Right cardiac atrium (tissue), 5 donors: ENCODE data around the gene PLS1. TPM values are rescaled to one million over a fixed set of nuclear protein-coding genes. Genes with fewer than 3 reads are reported as not detected.

ENCODE experiments used
- ATAC-seq, 2 donors: fragments of 200-7000 bp; cut with Tn5 transposase; one replicate each; pipeline versions ENCODE4 v1.8.0 to v1.9.1; 2020; ENCODE audit warnings: moderate library complexity in 2 of 2, mild to moderate bottlenecking in 1 of 2
- DNase-seq, 3 donors: peaks; one replicate each; pipeline ENCODE4 v3.0.0-alpha.2; 2020
- H3K27ac ChIP-seq: one replicate; pipeline ENCODE4 v1.5.1; 2013; ENCODE audit warnings: mild to moderate bottlenecking, low read length, control low read depth, moderate library complexity
- H3K27me3 ChIP-seq: one replicate; pipeline ENCODE4 v1.6.1; 2013; ENCODE audit not compliant: control insufficient read depth, insufficient read depth
- H3K4me1 ChIP-seq: one replicate; pipeline ENCODE4 v1.6.1; 2013; ENCODE audit warnings: low read length; ENCODE audit not compliant: control insufficient read depth, insufficient read depth
- H3K4me3 ChIP-seq: one replicate; pipeline ENCODE4 v1.5.1; 2013; ENCODE audit warnings: low read length, control low read depth
- H3K9me3 ChIP-seq: one replicate; pipeline ENCODE4 v1.6.1; 2013; ENCODE audit warnings: low read length; ENCODE audit not compliant: control insufficient read depth
- WGBS: extraction: QIAGEN DNeasy Blood & Tissue Kit; methylation state at CpG from one replicate; pipeline ENCODE4 v1.1.7; 2013; 5-methylcytosine and 5-hydroxymethylcytosine counted together
- intact Hi-C, 4 donors: fragments of 100-400 bp; cut with DNase I; formaldehyde crosslinking; loops; one replicate each; pipeline versions ENCODE4 v1.11.0 to v1.14.0; 2022 to 2023
- polyA plus RNA-seq: library from polyadenylated mRNA; stranded (reverse); fragments of 200-250 nt; gene quantifications from one replicate; pipeline ENCODE4 v1.2.3, GENCODE V29; 2013
- total RNA-seq, 4 donors: library from RNA; stranded (reverse); fragmentation: NEBNext Ultra II Directional; extraction: Animal tissue kit (Norgen Biotek cat#: 25700); gene quantifications; one replicate each; pipeline ENCODE4 v1.2.1, GENCODE V29; 2021
- donor health status: healthy with polysubstance abuse.
- donor health status: DM: no; HTN: yes; CAD: no.
- donor health status: DM: no; HTN: no; CAD: no.
- donor health status: DM: no; HTN: yes; CAD: no; lungs with severe emphysema.
- donor health status: DM: yes; HTN: yes; CAD: no.

The PLS1 gene
- total and polyA plus RNA-seq, 5 donors = 0.66 to 2.4 (median 1.3) TPM

DNA sequence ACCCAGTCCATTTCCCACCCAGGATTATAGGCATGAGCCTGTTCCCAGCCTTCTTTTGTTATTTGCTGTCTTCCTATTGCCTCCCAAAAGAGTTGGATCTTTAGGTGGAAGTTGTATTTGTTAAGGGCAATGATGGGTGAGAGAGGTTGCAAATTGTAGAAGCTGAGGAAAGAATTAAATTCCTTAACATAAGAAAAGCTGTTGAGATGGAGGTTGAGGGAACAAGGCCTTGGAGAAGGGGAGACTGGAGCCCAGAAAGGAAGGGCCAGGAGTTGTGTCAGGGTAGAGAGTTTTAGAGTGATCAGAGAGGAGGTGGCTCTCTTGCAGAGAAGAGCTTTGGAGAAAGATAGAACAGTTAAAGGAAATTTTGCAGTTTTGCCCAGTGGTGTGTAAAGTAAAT, 46.8 kb downstream of the PLS1 start:
- no peak for ATAC-seq
- no peaks in the 10 kb centered on the region for H3K27me3 ChIP-seq
- H3K9me3 ChIP-seq = no peaks in the 10 kb centered on the region
- intact Hi-C loops = no loop called here
- no peaks in the 10 kb centered on the region for H3K4me1 ChIP-seq
- H3K4me3 ChIP-seq = no peak overlapping the region
- no peak overlapping the region for H3K27ac ChIP-seq
- DNase-seq = no peak

DNA sequence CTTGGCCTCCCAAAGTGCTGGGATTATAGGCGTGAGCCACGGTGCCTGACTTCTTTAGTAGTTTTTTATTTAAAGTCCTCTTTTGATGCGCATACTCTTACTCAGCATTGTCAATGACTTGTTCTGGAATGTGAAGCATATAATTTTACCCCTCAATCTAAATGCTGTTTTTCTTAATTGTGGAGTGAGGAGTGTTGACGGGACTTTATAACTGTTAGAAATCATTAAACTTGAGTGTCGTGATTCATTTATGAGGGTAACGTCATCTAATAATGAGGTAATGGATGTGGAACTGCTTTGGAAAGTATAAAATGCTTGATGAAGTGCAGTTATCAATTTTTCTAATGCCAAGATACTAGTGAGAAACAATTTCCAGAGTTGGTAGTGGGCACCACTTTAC, 48.3 kb downstream of the PLS1 start:
- Histone ChIP-seq H3K4me1 (no peaks in the 10 kb centered on the region), H3K4me3 (no peak overlapping the region), H3K9me3 (no peaks in the 10 kb centered on the region), H3K27me3 (no peaks in the 10 kb centered on the region), H3K27ac (no peak overlapping the region)
- 77% methylated on average over 6 of the region's 6 CpGs for WGBS
- intact Hi-C loops = no loop called here
- DNase-seq (no peak), ATAC-seq (no peak)

DNA sequence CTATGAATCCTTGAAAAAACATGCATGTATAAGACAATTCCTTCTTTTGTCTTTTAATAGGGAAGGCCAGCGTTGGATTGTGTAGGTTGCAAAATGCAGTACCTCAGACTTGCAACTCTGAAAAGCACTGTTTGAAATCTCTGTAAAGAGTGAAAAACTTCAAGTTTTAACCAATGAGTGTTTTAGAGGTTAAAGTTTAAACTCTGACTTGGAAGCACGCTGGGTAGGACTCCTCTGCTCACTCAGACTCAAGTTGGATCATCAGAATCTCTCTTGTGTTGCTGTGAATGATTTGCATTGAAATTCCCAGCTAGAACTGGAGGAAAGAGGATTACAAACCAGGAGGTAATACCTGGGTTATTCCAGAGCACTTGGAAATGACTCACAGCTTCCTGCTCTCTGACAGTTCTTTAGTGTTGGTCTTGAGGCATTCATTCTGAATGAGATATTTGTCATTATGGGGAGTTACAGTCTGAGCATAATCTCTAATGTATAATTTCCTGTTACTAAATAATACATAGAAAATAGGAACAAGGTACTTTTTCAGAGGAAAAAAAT, 49.1 kb downstream of the PLS1 start:
- H3K27ac ChIP-seq = no peak overlapping the region
- H3K4me3 ChIP-seq = no peak overlapping the region
- no peak for DNase-seq
- no peaks in the 10 kb centered on the region for H3K9me3 ChIP-seq
- no peaks in the 10 kb centered on the region for H3K27me3 ChIP-seq
- H3K4me1 ChIP-seq = no peaks in the 10 kb centered on the region
- intact Hi-C loops = no loop called here
- WGBS = 68% methylated on average over 2 of the region's 2 CpGs
- no peak for ATAC-seq

DNA sequence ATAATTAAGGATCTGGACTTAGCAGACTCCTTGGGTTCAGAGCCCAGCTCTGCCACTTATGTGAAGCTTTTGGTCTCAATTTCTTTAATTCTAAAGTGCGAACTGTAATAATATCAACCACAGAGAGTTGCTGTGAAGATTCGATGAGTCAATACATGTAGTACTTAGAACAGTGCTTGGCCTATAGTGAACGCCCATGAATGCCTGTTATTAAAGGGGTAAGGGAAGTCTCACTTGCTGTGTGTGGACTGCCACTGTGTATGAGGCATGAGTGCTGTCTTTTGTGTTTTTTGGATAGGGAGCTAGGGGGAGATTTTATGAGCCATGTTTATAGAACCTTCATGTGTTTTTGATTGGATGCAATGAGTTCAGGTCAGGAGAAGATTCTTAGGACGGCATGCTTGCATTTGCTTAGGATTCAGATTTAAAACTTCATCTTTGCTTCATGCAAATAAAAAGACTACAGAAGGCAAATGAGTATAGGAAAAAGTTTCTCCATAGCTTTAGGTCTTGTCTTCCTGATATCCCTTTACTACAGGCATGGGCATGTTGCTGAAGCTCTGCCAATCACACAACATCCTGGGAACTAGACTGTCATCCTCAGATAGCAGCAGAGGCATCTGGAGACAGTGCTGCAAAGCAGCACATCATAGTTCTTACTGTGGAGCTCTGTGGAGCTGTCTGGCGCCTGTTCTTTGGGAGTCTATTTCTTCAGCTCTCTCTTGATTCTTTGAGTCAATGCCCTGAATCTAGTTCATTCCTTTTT, 50.0 kb downstream of the PLS1 start:
- no peak overlapping the region for H3K4me3 ChIP-seq
- H3K27ac ChIP-seq = no peak overlapping the region
- intact Hi-C loops = no loop called here
- no peak for DNase-seq
- peaks cover 2% of the 10 kb centered on the region for H3K4me1 ChIP-seq
- no peak for ATAC-seq
- H3K9me3 ChIP-seq = no peaks in the 10 kb centered on the region
- H3K27me3 ChIP-seq = no peaks in the 10 kb centered on the region
- 89% methylated on average over 5 of the region's 5 CpGs for WGBS

DNA sequence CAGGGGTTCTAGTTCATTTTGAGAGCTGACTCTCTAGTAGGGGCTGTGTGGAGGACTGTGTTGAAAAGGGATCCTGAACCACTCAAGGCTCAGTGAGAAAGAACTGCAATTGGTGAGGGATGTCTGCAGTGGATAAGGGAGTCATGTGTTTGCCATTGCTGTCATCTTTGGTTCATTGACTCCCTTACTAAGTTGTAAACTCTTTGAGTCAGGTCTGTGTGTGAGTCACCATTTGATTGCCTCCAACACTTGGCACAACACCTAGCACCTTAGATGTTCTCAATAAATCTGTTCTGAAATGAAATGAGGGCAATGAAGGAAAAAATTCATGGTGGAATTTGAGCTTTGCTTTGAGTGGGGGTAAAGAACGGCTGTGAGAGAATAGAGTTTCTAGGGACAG, 51.7 kb downstream of the PLS1 start:
- ATAC-seq (no peak), DNase-seq (no peak)
- 70% methylated on average over 1 of the region's 1 CpG for WGBS
- H3K4me1 ChIP-seq = peaks cover 2% of the 10 kb centered on the region
- no peaks in the 10 kb centered on the region for H3K9me3 ChIP-seq
- no peak overlapping the region for H3K4me3 ChIP-seq
- intact Hi-C loops = no loop called here
- no peaks in the 10 kb centered on the region for H3K27me3 ChIP-seq
- no peak overlapping the region for H3K27ac ChIP-seq

DNA sequence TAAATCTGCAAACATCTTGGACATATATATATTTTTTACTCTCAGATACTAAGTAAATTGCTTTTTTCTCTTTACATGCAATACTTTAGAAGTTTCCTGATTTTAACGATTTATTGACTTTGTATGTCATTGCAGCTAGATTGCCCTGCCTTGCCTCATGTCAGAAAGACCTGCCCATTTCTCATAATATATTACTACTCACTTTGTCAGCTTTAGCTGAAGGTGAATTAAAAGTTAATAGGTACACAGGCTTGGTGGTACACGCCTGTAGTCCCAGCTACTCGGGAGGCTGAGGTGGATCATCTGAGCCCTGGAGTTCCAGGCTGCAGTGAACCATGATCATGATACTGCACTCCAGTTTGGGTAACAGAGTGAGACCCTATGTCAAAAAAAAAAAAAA, 52.8 kb downstream of the PLS1 start:
- Histone ChIP-seq H3K27me3 (no peaks in the 10 kb centered on the region), H3K4me3 (no peak overlapping the region), H3K4me1 (peaks cover 2% of the 10 kb centered on the region), H3K9me3 (no peaks in the 10 kb centered on the region), H3K27ac (no peak overlapping the region)
- ATAC-seq (no peak), DNase-seq (no peak)
- WGBS = 96% methylated on average over 3 of the region's 3 CpGs
- intact Hi-C loops = no loop called here

DNA sequence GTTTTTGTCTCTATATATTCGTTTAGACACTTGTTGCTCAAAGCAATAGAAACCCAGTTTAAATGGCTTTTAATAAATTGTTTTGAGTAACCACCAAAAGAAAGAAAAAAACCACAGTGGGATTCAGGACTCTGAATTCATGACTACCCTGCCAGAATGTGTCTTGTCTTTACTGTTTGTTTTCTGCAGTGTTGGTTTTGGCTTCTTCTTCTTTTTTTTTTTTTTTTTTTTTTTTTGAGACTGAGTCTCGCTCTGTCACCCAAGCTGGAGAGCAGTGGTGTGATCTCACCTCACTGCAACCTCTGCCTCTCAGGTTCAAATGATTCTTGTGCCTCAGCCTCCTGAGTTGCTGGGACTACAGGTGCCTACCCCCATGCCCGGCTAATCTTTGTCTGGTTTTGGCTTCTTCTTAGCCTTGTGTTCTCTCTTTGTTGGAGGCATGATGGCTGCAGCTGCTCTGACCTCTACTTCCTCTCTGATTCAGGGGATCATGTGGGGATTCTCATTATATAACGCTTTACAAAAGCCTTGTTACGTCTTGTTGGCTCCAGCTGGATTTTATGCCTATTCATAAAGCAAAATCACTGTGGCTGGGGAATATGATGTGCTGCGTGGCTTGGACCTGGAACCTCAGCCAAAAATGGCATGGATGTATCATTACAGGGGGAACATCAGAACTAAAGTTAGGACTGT, 54.0 kb downstream of the PLS1 start:
- intact Hi-C loops = no loop called here
- Histone ChIP-seq H3K9me3 (no peaks in the 10 kb centered on the region), H3K4me3 (no peak overlapping the region), H3K4me1 (peaks cover 2% of the 10 kb centered on the region), H3K27me3 (no peaks in the 10 kb centered on the region), H3K27ac (no peak overlapping the region)
- WGBS = 41% methylated on average over 6 of the region's 6 CpGs
- ATAC-seq (no peak), DNase-seq (no peak)

GRCh38 chr3:142651711-142652110, 55.5 kb downstream of the PLS1 start:
- Histone ChIP-seq H3K4me1 (peaks cover 2% of the 10 kb centered on the region), H3K27ac (no peak overlapping the region), H3K4me3 (no peak overlapping the region), H3K9me3 (no peaks in the 10 kb centered on the region), H3K27me3 (no peaks in the 10 kb centered on the region)
- ATAC-seq = no peak
- intact Hi-C loops = no loop called here
- no peak for DNase-seq

DNA sequence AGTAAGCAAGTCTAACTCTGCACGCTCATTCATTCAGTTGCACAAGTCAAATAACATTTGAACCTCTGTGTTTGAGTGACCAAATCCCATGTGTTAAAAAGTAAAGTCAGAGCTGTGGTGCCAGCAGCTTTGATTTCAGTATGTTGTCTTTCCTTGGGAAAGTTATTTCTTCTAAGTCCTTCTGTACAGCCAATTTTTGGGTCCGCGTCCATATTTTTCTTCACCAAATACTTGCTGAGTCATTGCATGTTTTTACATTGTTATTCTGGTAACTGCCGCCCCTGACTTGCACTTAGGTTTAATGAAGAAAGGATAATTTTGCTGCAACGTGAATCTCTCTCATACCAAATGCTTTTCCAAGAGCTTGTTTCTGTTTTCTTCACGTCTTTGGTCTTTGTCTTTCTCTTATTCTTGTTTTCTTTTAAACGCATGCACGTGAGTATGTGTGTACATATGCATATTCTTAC, 56.7 kb downstream of the PLS1 start:
- Histone ChIP-seq H3K27ac (no peak overlapping the region), H3K9me3 (no peaks in the 10 kb centered on the region), H3K27me3 (no peaks in the 10 kb centered on the region), H3K4me3 (no peak overlapping the region), H3K4me1 (peaks cover 2% of the 10 kb centered on the region)
- intact Hi-C loops = no loop called here
- ATAC-seq (no peak), DNase-seq (no peak)
- 89% methylated on average over 8 of the region's 8 CpGs for WGBS

- intact Hi-C loops = no loop called here
- Histone ChIP-seq H3K9me3 (no peaks in the 10 kb centered on the region), H3K4me3 (no peak overlapping the region), H3K27me3 (no peaks in the 10 kb centered on the region), H3K4me1 (no peaks in the 10 kb centered on the region), H3K27ac (no peak overlapping the region)
- DNase-seq (no peak), ATAC-seq (no peak)
Observed at GRCh38 chr3:142656575-142656974, 60.4 kb downstream of the PLS1 start.

DNA sequence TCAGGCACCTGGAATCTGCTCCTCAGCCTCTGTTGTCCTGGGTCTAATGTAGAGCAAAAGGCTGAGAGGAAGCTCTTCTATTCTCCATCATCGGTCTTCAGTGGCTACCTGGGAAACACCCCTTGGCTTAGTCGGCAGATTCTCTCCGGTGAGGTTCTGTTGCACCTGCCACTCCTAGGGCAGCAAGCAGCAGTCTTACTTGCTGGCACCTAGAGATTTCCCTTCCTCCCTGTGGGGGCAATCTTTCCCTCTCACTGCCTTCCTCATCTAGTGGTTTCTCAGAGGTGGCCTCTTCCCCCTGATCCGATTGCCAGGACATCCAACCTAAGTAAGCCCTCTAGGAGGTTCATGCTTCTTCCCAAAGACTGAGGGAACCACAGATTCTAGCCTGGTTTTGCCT, 60.8 kb downstream of the PLS1 start:
- no peak overlapping the region for H3K4me3 ChIP-seq
- no peak for ATAC-seq
- WGBS = 93% methylated on average over 4 of the region's 4 CpGs
- H3K27me3 ChIP-seq = no peaks in the 10 kb centered on the region
- DNase-seq = no peak
- no peak overlapping the region for H3K27ac ChIP-seq
- no peaks in the 10 kb centered on the region for H3K9me3 ChIP-seq
- no peaks in the 10 kb centered on the region for H3K4me1 ChIP-seq
- intact Hi-C loops = no loop called here
